Spleen (tissue), 11 donors: ENCODE results near the gene BHMT. TPM values are rescaled to one million over a fixed set of nuclear protein-coding genes. Genes with fewer than 3 reads are reported as not detected.

Experiments
- DNase-seq: peaks from one replicate; pipeline ENCODE4 v3.0.0-alpha.2; 2020
- H3K27ac ChIP-seq, 8 donors: fragments of 200-600 bp; sonication (generic) in 7 of 8; 1 replicate in 4 of 8; 2 replicates in 4 of 8; pipeline versions ENCODE4 v1.5.0 to v1.8.0; 2016 to 2021; ENCODE audit warnings: inconsistent platforms in 4 of 8, mild to moderate bottlenecking in 4 of 8, moderate library complexity in 1 of 8
- H3K27me3 ChIP-seq, 7 donors: fragments of 200-600 bp; sonication (generic) in 6 of 7; replicated peaks in 1 of 7; 1 replicate in 4 of 7; 2 replicates in 3 of 7; pipeline versions ENCODE4 v1.5.0 to v1.8.0; 2016 to 2021; ENCODE audit warnings: inconsistent platforms in 3 of 7, mild to moderate bottlenecking in 1 of 7
- H3K36me3 ChIP-seq, 6 donors: fragments of 200-600 bp; sonication (generic) in 5 of 6; 1 replicate in 4 of 6; 2 replicates in 2 of 6; pipeline versions ENCODE4 v1.5.0 to v1.8.0; 2016 to 2021; ENCODE audit warnings: inconsistent platforms in 2 of 6
- H3K4me1 ChIP-seq, 6 donors: fragments of 200-600 bp; sonication (generic) in 5 of 6; 1 replicate in 3 of 6; 2 replicates in 3 of 6; pipeline versions ENCODE4 v1.5.0 to v1.8.0; 2016 to 2021; ENCODE audit warnings: inconsistent platforms in 3 of 6
- H3K4me3 ChIP-seq, 8 donors: fragments of 200-600 bp; sonication (generic) in 7 of 8; 1 replicate in 4 of 8; 2 replicates in 4 of 8; pipeline versions ENCODE4 v1.5.0 to v1.8.0; 2016 to 2021; ENCODE audit warnings: inconsistent platforms in 4 of 8, mild to moderate bottlenecking in 4 of 8, moderate library complexity in 2 of 8
- H3K9me3 ChIP-seq, 8 donors: fragments of 200-600 bp; sonication (generic) in 7 of 8; 1 replicate in 4 of 8; 2 replicates in 4 of 8; pipeline versions ENCODE4 v1.5.0 to v1.8.0; 2016 to 2021; ENCODE audit warnings: inconsistent platforms in 4 of 8
- POLR2A ChIP-seq, 3 donors: fragments of 450-650 bp; IDR thresholded peaks; one replicate each; pipeline ENCODE4 v1.5.1; 2017; ENCODE audit warnings: antibody characterized with exemption in 3 of 3, mild to moderate bottlenecking in 1 of 3
- POLR2AphosphoS5 ChIP-seq, 3 donors: sonication (generic); formaldehyde crosslinking; IDR thresholded peaks; one replicate each; pipeline ENCODE4 v1.5.1; 2017; ENCODE audit warnings: antibody characterized with exemption in 3 of 3
- WGBS, 5 donors: extraction: QIAGEN DNeasy Blood & Tissue Kit in 3 of 5; methylation state at CpG; one replicate each; pipeline versions ENCODE4 v1.1.5 to v1.1.7; 2013 to 2018; 5-methylcytosine and 5-hydroxymethylcytosine counted together
- intact Hi-C: fragments of 100-400 bp; cut with DNase I; formaldehyde crosslinking; loops from one replicate; pipeline ENCODE4 v1.15.0; 2023; ENCODE audit warnings: low total_unique reads
- polyA plus RNA-seq, 3 donors: library from polyadenylated mRNA; stranded (reverse); fragments of 200-250 nt; gene quantifications; one replicate each; pipeline ENCODE4 v1.2.1, GENCODE V29; 2013
- total RNA-seq, 7 donors: library from RNA; depleted of rRNA in 3 of 7; stranded (reverse); fragments of >200 nt in 3 of 7; fragmentation: NEBNext Ultra II Directional in 4 of 7; extraction: Animal tissue kit (Norgen Biotek cat#: 25700) in 4 of 7; gene quantifications; one replicate each; pipeline versions ENCODE4 v1.1.0 to v1.2.1, GENCODE V29; 2016 to 2021
- TF ChIP-seq, protein P1 (sequence below), 11 experiments: fragments of 200-600 bp in 7 of 11; fragments of 450-650 bp in 4 of 11; sonication (generic) in 4 of 11; IDR thresholded peaks in 8 of 11; conservative IDR thresholded peaks in 3 of 11; 1 replicate in 7 of 11; 2 replicates in 4 of 11; pipeline versions ENCODE4 v1.4.0 to v1.8.0; 2016 to 2021; ENCODE audit warnings: antibody characterized with exemption in 11 of 11, inconsistent platforms in 4 of 11, mild to moderate bottlenecking in 1 of 11
- donor health status: healthy with polysubstance abuse.
- donor health status: DM: no; HTN: no; CAD: no; lungs with moderate emphysema.
- donor health status: DM: no; HTN: no; CAD: no.
- donor health status: Bipolar disorder and iron deficiency.
- donor health status: healthy.
- donor health status: DM: no; HTN: no; CAD: no.
- donor health status: DM: yes; HTN: yes; CAD: no.

The BHMT gene
- total and polyA plus RNA-seq, 10 donors: not detected

DNA sequence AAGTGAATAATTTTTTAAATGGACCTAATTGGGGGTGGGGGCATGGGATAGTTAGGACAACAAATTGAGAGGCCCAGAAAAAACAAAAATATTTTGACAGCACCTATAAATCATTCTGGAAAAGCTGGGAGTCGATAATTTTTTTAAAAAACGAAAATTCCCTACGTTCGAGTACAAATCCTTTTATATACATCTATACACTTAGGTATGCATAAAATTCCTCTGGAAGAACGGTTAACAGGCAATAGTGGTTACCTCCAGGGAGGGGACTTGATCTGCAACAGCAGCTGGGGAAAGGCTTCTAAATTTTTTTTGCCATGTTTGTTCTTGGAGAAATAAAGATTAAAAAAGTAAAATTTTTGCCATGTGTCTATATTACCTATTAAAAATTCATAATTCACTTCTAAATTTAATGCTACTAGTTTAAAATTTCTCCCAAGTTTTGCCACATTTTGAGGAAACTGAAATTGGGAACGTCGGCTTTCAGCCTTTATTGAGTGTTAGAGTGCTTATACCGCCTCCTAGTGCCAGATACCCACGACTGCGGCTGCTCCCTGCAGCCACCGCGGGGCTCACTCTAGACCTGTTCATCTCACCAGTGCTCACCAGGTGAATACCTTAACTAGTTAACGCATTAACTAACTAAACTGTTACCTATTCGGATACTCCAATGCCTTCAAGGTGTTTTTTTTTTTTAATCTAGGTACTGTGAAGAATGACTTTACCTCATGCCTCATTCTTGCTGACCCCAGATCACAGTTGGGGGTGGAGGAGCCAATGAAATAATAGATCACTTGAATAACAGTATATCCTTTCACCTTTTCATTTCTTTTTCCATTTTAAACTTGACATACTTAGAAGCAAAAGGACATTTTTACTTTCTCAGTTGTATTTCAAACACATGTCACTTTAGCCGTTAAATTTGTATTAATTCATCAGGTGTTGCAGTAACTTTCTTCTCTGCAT is 1.8 kb upstream of the BHMT start:
- Histone ChIP-seq H3K36me3 (no peaks in the 10 kb centered on the region), H3K27me3 (peaks cover 0 to 56% (median 40%) of the 10 kb centered on the region in 7 donors)
- WGBS, 5 donors: 41 to 46% (median 44%) methylated on average over 15 of the region's 15 CpGs

DNA sequence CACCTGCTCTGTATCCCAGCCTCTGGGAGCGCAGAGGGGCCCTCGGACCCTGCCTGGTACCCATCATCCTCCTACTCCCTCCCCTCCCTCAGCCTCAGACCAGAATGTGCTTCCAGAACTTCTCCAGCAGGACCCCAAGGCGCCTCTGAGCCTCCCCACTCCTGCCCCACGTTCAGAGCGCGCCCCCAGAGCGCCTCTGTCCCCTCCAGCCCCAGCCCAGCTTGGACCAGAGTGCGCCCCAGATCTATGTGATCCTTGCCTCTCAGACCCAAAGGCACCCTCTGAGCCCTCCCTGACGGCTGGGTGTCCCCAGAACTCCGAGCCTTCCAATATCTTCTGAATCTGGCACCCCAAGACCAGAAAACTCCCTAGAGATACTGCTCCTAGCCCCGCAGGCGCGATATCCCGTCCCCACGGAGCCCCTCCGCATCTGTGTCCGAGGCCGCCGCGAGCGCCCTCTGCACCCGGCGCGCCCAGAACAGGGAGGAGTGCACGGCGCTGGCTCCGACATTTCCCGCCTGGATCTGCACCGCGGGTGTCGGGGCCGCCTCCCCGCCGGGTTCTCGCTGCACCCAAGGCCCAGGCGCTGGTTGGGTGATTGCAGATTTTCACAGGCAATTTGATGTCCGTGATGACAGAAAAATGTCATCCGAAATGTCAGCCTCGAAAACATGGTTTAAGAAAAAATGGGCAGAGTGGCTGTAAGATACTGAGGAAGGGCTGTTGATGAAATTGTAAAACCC is 522 bp downstream of the BHMT start:
- intact Hi-C loops: no loop called here
- TF ChIP-seq, protein P1, sequence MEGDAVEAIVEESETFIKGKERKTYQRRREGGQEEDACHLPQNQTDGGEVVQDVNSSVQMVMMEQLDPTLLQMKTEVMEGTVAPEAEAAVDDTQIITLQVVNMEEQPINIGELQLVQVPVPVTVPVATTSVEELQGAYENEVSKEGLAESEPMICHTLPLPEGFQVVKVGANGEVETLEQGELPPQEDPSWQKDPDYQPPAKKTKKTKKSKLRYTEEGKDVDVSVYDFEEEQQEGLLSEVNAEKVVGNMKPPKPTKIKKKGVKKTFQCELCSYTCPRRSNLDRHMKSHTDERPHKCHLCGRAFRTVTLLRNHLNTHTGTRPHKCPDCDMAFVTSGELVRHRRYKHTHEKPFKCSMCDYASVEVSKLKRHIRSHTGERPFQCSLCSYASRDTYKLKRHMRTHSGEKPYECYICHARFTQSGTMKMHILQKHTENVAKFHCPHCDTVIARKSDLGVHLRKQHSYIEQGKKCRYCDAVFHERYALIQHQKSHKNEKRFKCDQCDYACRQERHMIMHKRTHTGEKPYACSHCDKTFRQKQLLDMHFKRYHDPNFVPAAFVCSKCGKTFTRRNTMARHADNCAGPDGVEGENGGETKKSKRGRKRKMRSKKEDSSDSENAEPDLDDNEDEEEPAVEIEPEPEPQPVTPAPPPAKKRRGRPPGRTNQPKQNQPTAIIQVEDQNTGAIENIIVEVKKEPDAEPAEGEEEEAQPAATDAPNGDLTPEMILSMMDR (IDR thresholded peaks at IDR 0.05 in 8 of 11, conservative IDR thresholded peaks at IDR 0.05 in 3 of 11): no peak
- TF ChIP-seq POLR2AphosphoS5 (IDR thresholded peaks at IDR 0.05): no peak
- no peak for TF ChIP-seq POLR2A (IDR thresholded peaks at IDR 0.05)
- WGBS, 5 donors: 8 to 10% (median 9%) methylated on average over 38 to 39 of the region's 39 CpGs
- Histone ChIP-seq H3K9me3 (no peaks in the 10 kb centered on the region), H3K27me3 (peaks cover 0 to 48% (median 36%) of the 10 kb centered on the region in 7 donors), H3K4me1 (peaks cover 0 to 10% (median 0%) of the 10 kb centered on the region in 6 donors), H3K4me3 (no peak overlapping the region), H3K36me3 (no peaks in the 10 kb centered on the region), H3K27ac (no peak overlapping the region)
- no peak for DNase-seq

More for the DNA sequence above, 1.8 kb upstream of the BHMT start:
- no peak for DNase-seq
- H3K9me3 ChIP-seq: no peaks in the 10 kb centered on the region
- intact Hi-C loops: no loop called here
- H3K4me1 ChIP-seq: peaks cover 0 to 10% (median 0%) of the 10 kb centered on the region in 6 donors
- no peak for TF ChIP-seq POLR2AphosphoS5 (IDR thresholded peaks at IDR 0.05)
- TF ChIP-seq, protein P1 (IDR thresholded peaks at IDR 0.05 in 8 of 11, conservative IDR thresholded peaks at IDR 0.05 in 3 of 11): peak in 7 of 11 experiments; percentile 16 to 67 (median 53)
- no peak for TF ChIP-seq POLR2A (IDR thresholded peaks at IDR 0.05)
- H3K4me3 ChIP-seq: no peak overlapping the region
- no peak overlapping the region for H3K27ac ChIP-seq

DNA sequence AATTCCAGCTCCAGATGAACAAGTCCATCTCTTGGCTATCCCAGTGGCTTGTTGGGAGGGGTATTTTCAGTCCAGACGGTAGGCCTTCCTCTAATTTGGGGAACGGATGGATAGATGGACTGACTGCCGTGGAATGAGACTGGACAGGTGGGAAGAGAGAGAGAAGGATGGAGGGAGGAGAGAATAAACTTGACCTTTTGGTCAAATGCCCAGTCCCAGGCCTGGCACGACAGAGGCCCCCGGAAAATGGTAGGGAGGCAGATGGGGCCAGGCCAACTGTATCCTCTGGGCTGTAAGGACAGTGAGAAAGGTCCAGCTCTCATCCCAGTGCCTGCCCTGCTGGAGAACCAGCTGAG is 1.1 kb downstream of the BHMT start:
- Histone ChIP-seq H3K4me1 (peaks cover 0 to 10% (median 0%) of the 10 kb centered on the region in 6 donors), H3K27me3 (peaks cover 0 to 45% (median 36%) of the 10 kb centered on the region in 7 donors), H3K4me3 (no peak overlapping the region), H3K27ac (no peak overlapping the region), H3K36me3 (no peaks in the 10 kb centered on the region), H3K9me3 (no peaks in the 10 kb centered on the region)
- intact Hi-C loops: no loop called here
- TF ChIP-seq POLR2AphosphoS5 (IDR thresholded peaks at IDR 0.05) (no peak), POLR2A (IDR thresholded peaks at IDR 0.05) (no peak)
- TF ChIP-seq, protein P1 (IDR thresholded peaks at IDR 0.05 in 8 of 11, conservative IDR thresholded peaks at IDR 0.05 in 3 of 11): no peak
- DNase-seq: no peak
- 80 to 92% (median 83%) methylated on average over 5 of the region's 5 CpGs for WGBS, 5 donors

- no peak overlapping the region for H3K27ac ChIP-seq
- intact Hi-C loops: no loop called here
- H3K36me3 ChIP-seq: no peaks in the 10 kb centered on the region
- no peaks in the 10 kb centered on the region for H3K27me3 ChIP-seq
- no peaks in the 10 kb centered on the region for H3K9me3 ChIP-seq
- 83 to 93% (median 90%) methylated on average over 4 of the region's 4 CpGs for WGBS, 5 donors
- H3K4me1 ChIP-seq: no peaks in the 10 kb centered on the region
- no peak overlapping the region for H3K4me3 ChIP-seq
- no peak for DNase-seq
- TF ChIP-seq POLR2A (IDR thresholded peaks at IDR 0.05) (no peak), POLR2AphosphoS5 (IDR thresholded peaks at IDR 0.05) (no peak)
- TF ChIP-seq, protein P1 (IDR thresholded peaks at IDR 0.05 in 8 of 11, conservative IDR thresholded peaks at IDR 0.05 in 3 of 11): no peak
These were observed 7.9 kb downstream of the BHMT start for GRCh38 chr5:79119486-79119885.
